ENCODE measurements around the gene BCOR.

The BCOR gene

DNA sequence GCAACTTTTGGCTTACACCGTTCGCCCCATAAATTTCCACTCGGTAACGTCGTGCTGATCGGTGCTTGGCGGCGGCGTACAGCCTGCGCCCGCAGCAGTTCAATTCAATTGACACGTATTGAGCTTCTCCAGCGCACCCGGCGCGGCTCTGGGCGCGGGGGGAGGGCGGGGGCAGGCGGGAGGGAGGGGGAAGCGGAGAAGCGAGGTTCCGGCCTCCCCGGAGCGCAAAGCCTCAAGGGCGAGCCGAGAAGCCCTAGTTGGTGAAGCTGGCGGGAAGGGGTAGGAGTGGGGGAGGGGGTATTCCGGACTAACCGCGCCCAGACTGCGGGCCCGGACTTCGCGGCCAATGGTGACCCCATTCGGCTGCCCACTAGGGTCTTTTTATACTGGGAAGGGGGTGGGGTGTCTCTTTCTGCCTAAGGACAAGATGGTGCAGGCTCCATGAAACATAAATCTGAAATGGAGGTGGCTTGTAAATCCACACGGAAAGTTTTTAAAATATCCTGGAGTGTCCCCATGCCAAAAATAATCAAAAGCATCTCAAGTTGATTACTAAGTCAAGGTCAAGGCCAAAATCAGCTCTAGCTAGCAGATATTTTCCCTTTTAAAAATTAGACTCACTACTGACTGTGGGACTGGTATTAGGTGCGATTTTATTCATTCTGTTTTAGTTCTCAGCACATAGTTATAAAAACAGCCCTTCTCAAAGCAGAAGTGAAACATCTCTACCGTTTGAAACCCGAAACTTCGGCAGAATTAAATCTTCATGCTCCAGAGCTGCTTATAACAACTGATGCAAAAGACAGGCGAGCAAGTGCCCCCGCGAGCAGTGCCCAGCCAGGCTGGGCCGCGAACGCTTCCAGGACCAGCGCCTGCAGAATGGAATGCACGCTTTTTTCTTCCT lies 1.5 kb upstream of the BCOR start:
- TF ChIP-seq, protein P1, sequence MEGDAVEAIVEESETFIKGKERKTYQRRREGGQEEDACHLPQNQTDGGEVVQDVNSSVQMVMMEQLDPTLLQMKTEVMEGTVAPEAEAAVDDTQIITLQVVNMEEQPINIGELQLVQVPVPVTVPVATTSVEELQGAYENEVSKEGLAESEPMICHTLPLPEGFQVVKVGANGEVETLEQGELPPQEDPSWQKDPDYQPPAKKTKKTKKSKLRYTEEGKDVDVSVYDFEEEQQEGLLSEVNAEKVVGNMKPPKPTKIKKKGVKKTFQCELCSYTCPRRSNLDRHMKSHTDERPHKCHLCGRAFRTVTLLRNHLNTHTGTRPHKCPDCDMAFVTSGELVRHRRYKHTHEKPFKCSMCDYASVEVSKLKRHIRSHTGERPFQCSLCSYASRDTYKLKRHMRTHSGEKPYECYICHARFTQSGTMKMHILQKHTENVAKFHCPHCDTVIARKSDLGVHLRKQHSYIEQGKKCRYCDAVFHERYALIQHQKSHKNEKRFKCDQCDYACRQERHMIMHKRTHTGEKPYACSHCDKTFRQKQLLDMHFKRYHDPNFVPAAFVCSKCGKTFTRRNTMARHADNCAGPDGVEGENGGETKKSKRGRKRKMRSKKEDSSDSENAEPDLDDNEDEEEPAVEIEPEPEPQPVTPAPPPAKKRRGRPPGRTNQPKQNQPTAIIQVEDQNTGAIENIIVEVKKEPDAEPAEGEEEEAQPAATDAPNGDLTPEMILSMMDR (IDR thresholded peaks at IDR 0.05; ENCODE audit: extremely low read depth, insufficient read depth, missing control alignments): no peak
- in situ Hi-C loops (cut with MboI; ENCODE audit: low pct_unique_long_range_greater_than_20kb, low sequenced_read_pairs, unreplicated experiment): no loop called here

DNA sequence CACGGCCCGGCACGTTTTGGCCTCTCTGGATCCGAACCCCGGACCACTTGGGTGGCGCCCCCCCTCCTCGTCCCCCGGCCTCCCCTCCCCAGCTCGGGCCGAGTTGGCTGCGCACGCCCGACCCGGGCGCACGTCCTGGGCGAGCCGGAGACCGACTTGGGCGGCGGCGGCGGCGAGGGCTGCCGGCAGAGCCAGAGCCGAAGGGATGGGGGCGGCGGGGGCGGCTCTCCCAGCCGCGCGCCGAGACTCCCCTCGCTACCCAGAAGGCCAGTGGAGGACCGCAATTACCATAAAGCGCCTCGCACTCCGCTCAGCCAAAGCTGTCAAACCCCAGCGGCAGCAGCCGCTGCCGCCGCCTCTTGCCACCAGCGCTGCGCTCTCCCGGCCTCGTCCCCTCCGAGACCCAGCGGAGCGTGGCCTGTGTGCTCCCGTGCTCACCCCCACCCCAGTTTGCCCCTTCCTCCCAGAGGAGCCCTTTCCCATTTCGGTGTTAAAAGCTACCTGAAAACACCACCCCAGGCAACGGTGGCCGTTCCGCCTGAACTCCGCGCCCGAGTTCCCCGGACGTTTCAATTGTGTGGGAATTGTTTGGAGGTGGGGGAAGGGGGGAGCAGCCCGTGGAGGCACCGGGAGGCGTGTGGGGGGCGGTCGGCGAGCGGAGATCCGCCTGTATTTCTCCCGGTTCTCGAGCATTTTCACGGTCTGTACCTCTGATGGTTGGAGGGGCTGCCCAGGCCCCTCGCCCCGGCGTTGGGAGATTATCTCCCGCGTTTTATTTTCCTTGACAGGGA lies 701 bp upstream of the BCOR start:
- peak; percentile 72 for DNase-seq (ENCODE audit: low spot score)
- TF ChIP-seq, protein P1 (IDR thresholded peaks at IDR 0.05; ENCODE audit: extremely low read depth, insufficient read depth, missing control alignments): no peak
- in situ Hi-C loops (cut with MboI; ENCODE audit: low pct_unique_long_range_greater_than_20kb, low sequenced_read_pairs, unreplicated experiment): no loop called here

More for the DNA sequence above, 1.5 kb upstream of the BCOR start:
- DNase-seq (ENCODE audit: low spot score): peak; percentile 74

DNA sequence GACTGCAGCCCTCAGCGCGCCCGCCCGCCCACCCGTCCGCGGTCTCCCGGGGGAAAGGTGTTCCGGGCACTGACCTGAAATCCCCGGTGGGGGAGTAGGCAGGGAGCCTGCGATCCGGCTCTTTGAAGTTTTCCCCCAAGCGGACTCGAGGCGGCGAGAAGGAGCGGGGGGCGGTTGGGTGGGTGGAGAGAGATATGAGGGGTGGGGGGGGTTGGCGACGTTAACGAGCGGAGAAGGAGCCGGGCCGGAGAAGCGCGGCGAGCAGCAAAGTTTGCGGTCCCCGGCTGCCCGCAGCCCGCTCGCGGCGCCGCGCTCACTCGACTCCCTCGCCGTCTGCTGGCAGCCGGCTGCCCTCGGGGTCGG lies 636 bp downstream of the BCOR start:
- in situ Hi-C loops (cut with MboI; ENCODE audit: low pct_unique_long_range_greater_than_20kb, low sequenced_read_pairs, unreplicated experiment): no loop called here
- DNase-seq (ENCODE audit: low spot score): no peak
- TF ChIP-seq, protein P1 (IDR thresholded peaks at IDR 0.05; ENCODE audit: extremely low read depth, insufficient read depth, missing control alignments): no peak

DNA sequence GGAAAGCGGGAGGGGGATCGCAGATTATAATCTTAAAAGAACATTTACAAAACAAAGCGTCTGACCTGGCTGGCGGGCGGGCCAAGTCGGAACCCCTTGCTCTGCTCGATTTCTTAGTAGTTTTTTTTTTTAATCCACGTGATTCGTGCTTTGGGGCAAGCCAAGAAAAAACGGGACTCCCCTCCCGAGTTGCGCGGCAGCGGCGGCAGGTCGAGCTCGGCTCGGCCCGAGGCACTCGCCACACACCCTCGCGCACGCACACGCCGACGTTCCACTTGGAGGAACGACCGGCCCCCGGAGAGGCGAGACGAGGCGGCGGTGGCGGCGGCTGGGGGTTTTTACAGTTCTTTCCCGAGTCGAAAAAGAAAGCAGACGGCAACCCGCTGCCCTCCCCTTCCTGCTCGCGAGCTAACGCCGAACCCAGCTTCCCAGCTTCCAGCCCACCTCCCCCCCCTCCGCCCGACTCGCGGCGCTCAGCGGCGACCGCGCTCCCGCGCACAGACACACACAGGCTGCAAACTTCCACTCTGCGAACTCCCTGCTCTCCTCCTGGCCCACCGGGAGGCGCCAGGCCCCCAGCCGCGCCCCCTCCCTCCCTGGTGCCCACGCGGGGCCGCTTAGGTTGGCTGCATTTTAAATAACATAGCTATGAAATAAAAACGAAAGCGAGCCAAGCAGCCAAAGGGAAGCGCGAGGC lies 1.2 kb downstream of the BCOR start:
- in situ Hi-C loops (cut with MboI; ENCODE audit: low pct_unique_long_range_greater_than_20kb, low sequenced_read_pairs, unreplicated experiment): no loop called here

GRCh38 chrX:40095583-40096394 lies 2.0 kb downstream of the BCOR start:
- TF ChIP-seq, protein P1 (IDR thresholded peaks at IDR 0.05; ENCODE audit: extremely low read depth, insufficient read depth, missing control alignments): no peak
- in situ Hi-C loops (cut with MboI; ENCODE audit: low pct_unique_long_range_greater_than_20kb, low sequenced_read_pairs, unreplicated experiment): no loop called here
- no peak for DNase-seq (ENCODE audit: low spot score)

More for the DNA sequence above, 1.2 kb downstream of the BCOR start:
- DNase-seq (ENCODE audit: low spot score): peak; percentile 65
- TF ChIP-seq, protein P1 (IDR thresholded peaks at IDR 0.05; ENCODE audit: extremely low read depth, insufficient read depth, missing control alignments): no peak

All from GM13977 (cell line).